ENCODE results near the gene PRKAR1A.
"Not testable (repeated sequence)": the region's sequence is repeated elsewhere in the genome, so short reads cannot be mapped to it uniquely, and the experiment has no call there.

PRKAR1A gene

GRCh38 chr17:68512247-68512959 is at the start of gene PRKAR1A:
Gene PRKAR1A (plus strand): TSS chr17:68512430. CDS start chr17:68515400, 2,970 bp downstream.
- peak; percentile 84 for DNase-seq (ENCODE audit: low read depth)

DNA sequence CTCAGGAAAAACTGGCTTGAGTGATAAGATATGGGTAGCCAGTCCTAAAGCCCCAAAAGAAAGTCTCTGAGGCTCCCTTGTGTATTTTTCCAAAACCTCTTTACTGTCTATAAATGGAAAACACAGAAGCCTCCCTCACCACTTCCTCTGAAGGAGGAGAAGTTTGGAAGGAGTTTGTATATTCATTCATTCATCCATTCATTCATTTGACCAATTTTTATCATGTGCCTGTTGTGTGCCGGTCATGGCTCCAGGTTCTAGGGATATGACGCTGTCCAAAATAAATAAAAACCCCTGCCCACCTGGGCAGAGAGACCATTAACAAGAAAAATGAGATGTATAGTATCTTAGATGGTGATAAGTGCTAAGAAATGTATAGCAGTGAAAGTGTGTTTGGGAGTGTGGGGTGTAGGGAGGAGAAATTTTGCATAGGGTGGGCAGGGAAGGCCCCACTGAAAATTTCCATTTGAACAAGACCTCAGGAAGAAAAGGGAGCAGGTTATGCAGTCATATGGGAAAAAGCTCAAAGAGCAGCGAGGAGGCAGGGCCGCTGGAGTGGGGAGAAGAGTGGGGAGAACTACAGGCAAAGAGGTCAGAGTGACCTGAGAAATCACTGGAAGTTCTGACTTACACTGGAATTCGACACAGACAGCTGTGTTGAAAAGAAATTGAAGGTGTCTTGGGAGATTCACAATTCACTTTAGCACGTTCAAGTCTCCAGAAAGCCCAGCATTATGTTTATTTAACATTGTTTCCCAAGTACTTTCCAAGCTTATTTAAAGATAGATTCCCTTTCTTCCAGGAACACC is 48.8 kb upstream of the PRKAR1A start:
- DNase-seq (ENCODE audit: low read depth), result no peak

- DNase-seq (ENCODE audit: low read depth), result no peak
These were observed 43.9 kb upstream of the PRKAR1A start for GRCh38 chr17:68468334-68468733.

DNA sequence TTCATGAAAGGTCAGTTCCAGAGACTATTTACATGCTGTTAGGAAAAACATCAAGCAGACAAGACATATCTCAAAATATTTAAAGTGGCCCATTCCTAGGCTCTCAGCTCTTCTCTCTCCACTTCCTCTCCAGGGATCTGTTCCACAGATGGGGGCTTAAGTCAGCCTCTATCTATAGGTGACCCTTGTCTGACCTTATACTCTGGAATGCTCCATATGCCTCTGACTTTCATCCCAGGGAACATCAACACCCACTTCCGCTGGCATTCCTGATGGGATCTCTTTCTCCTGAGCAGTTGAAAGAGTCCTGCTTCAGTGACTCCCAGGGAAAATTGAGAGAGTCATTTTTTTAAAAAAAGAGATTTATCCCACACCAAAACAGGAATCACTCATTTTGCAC is 43.4 kb upstream of the PRKAR1A start:
- DNase-seq (ENCODE audit: low read depth), result no peak

- no peak for DNase-seq (ENCODE audit: low read depth)
These were observed 41.3 kb upstream of the PRKAR1A start for GRCh38 chr17:68470961-68471360.

DNA sequence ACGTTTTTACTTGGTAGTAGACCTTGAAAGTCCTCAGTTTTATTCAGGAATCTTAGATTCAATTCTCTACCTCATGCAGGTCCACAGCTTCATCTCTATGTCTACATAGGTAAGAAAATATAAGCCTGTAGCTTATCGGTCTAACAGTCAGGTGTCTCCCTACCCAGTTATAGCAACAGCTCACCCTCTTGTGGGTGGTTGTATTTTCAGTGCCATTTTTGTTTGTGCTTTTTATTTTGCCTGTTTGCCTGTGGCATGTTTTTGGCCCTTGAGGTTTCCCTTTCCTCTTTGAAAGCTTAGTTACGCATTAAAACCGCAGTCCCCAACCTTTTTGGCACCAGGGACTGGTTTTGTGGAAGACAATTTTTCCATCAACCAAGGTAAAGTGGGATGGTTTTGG is 31.3 kb upstream of the PRKAR1A start:
- no peak for DNase-seq (ENCODE audit: low read depth)

DNA sequence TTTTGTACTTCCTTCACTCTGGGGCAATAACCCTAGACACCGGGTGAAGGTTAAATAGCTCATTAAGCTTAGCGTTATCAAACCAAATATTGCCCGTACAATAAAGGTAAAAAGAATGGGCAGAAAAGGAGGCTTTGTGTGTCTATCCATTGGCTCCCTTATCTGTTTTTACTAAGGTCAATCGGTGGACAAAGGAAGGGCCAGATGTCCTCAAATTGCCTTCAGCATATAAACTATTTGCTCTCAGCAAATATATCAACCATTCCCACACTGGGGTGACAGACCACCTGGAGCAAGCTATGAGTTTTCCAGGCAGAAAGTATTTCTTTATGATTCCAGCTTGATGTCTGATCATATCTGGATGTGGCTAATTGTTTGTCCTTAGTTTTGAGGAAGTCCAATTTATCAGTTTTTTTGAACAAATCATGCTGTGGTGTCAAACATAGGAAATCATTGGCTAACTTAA is 29.6 kb upstream of the PRKAR1A start:
- DNase-seq (ENCODE audit: low read depth), result no peak

DNA sequence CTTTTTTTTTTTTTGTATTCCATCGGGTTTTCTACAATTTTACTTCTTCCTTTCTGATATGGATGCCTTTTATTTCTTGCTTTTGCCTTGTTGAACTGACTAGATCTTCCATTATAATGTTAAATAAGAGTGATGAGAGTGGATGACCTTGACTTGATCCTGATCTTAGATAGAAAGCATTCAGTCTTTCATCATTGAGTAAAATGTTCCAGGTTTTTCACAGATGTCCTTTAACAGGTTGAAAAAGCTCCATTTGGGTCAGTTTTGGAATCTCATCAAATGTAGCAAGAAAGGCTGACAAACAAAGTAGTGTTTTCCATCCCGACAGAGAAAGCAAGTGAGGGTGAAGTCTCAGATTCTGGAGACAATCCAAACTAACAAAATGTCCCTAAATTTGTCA is 27.8 kb upstream of the PRKAR1A start:
- no peak for DNase-seq (ENCODE audit: low read depth)

- no peak for DNase-seq (ENCODE audit: low read depth)
These were observed 22.3 kb upstream of the PRKAR1A start for GRCh38 chr17:68489919-68490318.

DNA sequence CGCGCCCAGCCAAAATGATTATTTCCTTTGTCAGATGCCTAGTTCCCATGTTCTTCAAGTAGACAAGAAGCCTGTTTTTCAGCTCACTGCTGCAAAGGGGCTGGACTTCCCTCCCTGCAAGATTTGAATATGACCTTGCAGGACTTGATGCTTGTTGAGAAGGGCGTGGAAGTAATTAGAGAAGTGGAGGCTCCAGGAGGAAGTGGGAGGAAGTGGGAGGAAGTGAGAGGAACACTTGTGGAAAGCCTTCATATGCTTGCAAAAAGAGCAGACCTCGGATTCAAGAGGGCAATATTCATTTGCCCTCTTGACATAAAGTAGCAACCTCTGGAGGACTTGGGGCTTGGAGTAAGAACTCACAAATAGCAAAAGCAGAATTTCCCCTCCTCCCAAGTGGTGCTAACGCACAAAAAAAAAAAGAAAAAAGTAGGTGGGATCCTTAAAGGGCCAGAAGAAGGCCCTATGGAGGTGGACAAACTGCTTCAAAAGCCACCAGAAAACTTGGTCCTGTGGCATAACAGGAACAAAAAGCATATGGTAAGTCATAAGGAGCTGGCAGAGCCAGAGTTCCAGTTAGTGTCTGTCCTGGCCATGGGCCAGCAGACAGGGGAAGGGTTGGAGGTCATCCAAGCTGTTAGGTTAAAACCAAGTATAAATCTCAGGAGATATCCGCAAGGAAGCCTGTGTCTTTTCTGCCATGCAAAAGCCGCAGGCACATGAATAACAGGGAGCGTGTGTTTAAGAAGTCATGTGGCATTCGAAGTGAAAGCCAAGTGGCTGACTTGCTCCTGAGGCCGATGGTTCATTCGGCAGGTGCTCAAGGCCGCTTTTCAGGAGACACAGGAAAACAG is 20.6 kb upstream of the PRKAR1A start:
- no peak for DNase-seq (ENCODE audit: low read depth)

DNA sequence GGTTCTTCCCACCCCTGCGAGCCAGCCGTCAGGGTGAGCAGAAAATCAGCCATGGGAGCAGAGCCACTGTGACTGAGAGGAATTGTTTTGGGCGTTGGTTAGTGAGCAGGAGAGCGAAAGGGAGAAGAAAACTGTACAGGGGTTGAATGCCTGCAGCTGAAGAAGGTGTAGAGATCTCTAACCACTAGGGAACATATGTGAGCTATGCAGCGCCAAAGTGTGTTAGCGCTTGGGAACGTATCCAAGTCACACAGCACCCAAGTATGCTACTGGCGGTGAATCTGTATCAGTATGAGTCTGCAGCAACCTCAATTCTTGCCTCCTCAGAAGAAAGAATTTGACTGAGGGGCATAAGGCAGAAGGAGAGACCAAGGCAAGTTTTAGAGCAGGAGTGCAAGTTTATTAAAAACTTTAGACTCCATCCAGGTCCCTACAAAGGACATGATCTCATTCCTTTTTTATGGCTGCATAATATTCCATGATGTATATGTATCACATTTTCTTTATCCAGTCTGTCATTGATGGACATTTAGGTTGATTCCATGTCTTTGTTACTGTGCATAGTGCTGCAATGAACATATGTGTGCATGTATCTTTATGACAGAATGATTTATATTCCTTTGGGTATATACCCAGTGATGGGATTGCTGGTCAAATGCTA is 19.7 kb upstream of the PRKAR1A start:
- not testable (repeated sequence) for DNase-seq (ENCODE audit: low read depth)

DNA sequence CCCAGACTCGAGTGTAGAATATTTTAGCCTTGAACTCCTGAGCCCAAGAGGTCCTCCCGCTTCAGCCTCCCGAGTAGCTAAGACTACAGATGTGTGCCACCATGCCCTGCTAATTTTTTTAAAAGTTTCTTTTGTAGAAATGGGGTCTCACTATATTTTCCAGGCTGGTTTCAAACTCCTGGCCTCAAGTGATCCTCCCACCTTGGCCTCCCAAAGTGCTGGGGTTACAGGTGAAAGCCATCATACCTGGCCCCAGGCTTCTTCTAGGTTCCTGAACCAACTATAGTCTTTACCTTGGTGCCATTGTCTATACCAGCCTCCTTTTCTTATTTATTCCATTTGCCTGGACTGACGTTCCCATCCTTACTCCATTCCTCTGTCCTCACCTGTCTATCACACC is 17.1 kb upstream of the PRKAR1A start:
- DNase-seq (ENCODE audit: low read depth), result no peak

GRCh38 chr17:68497885-68498319 is 14.3 kb upstream of the PRKAR1A start:
- no peak for DNase-seq (ENCODE audit: low read depth)

DNA sequence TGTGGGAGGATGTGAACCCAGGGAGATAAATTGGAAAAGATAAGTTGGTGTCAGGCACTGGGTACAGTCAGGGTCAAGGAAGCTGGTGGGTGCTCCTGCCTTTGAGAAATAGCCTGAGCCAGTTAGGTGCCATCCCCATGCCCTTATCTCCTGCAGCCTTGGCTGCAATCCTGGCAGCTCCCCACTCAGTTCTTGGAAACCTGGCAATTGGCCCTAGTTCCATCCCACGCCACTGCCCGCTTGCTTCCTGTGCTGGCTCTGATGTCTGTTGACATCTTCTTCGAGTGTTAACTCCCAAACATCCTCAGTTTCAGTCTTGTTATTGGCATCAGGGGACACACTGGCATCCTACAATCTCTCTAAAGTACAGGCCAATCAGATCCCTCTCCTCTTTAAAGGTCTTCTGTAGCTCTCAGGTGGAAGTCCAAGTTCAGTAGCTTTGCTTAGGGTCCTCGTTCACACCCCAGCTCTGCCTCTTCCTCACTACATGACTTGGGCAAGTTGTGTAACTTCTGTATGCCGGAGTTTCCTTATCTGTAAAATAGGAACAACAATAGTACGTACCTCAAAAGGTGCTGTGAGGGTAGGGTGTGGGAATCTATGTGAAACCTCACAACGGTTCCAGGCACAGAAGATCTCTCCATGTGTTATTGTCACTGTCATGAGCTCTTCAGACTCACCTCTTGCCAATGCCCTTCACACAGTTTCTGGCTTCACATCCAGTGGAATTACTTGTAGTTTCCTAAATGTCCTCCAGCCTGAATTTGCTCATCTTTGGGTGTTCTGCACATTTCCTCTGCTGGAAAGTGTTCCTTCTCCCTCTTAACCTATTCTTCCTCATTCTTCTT is 13.5 kb upstream of the PRKAR1A start:
- DNase-seq (ENCODE audit: low read depth), result no peak

- DNase-seq (ENCODE audit: low read depth), result no peak
These were observed 12.6 kb upstream of the PRKAR1A start for GRCh38 chr17:68499587-68499986.

DNA sequence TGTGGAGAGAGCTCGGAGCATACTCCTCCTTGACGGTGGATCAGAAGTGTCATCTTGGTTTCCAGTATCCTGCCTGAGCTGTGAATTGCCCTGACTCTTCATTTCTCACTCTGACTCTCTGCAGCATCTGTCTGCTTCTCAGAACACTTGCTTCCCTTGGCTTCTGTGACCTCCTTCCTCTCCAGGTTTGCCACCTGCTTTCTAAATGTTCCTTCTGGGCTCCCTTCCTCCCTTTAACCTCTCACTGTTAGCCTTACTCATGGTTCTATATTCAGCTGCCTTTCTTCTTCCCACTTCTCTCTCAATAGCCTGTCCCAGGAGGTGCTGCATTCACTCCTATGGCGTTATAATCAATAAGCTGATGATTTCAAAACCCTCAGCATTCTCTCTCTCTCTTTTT is 11.2 kb upstream of the PRKAR1A start:
- DNase-seq (ENCODE audit: low read depth), result no peak

DNA sequence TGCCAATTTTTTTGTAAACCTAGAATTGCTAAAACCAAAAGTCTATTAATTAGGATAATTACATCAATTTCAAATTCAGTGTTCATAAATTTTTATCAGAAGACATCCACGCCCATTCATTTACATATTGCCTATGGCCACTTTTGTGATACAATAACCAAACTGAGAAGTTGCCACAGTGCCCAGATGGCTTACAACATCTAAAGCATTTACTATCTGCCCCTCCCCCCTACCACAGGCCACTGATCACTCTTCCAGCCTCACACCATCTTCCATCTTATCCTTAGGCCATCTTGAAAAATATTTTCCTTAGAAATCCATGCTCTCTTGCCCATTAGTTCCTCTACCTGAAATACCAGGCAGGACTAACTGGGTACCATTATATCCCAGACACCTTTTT is 6.3 kb upstream of the PRKAR1A start:
- no peak for DNase-seq (ENCODE audit: low read depth)

- DNase-seq (ENCODE audit: low read depth), result no peak
These were observed 4.7 kb upstream of the PRKAR1A start for GRCh38 chr17:68507576-68507975.

DNA sequence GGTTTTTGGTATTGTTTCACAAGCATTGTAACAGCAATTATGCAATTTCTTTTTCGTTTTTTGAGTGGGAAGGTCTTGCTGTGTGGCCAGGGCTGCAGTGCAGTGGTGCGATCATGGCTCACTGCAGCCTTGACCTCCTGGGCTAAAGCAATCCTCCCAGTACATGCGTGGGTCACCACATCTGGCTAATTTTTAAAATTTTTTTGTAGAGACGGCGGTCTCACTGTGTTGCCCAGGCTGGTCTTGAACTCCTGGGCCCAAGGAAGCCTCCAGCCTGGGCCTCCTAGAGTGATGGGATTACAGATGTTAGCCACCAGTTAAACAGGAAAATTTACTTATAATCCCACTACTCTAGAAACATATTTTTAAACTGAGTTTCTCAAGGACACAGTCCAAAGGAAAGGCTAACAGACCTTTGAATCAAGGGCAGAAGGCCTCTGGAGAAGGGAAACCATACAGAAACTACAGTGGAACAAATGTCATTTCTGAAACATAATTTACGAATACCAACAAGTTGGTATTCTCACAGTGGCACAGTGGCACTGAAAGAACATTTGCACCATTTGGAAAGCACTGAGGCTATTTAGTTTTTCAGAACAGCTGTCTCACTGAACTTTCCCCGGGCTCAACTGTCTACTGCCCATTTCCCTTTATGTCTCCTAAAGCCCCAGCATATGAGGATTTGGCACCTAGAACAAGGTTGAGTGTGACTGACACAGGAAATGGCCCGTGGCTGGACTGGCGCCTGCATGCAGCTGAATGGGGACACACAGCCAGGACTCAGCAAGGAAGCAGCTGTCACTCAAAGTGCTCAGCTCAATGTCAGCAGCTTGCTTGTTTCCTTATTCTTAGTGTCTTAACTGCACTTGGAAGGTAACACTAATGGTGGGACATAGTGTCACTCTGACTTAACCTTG is 2.8 kb upstream of the PRKAR1A start:
- DNase-seq (ENCODE audit: low read depth), result no peak

DNA sequence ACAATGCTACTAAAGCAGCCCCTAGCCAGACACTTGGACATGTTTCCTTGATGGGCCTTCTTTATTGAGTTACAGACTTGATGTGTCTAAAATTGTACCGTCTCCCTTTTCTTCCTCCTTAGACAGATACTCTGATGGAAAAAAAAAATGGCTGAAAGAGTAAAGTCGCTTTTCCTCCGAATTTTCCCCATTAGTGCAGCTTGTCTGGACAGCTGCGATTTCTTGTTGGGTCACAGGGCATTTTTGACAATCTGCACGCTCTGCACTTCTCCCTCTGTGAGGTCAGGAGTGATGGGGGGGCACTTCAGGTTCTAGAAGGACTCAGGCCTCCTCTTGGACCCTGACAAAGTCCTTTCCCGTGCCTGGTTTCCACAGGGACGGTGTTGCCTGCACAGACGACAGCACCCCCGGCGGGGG is 968 bp upstream of the PRKAR1A start:
- no peak for DNase-seq (ENCODE audit: low read depth)

All from stimulated activated CD4-positive, alpha-beta T cell treated with anti-CD3 and anti-CD28 coated beads, Interleukin-2, amount 100 ng/mL, for 4 hours (primary cell).